IMR-90 (cell line): Measurements from ENCODE around the gene TNKS1BP1. TPM values are rescaled to one million over a fixed set of nuclear protein-coding genes. Genes with fewer than 3 reads are reported as not detected.

ENCODE experiments used
- ATAC-seq: fragments of 200-7000 bp; cut with Tn5 transposase; 2 replicates; pipeline ENCODE4 v1.9.1; 2020; ENCODE audit warnings: low read depth, mild to moderate bottlenecking, moderate library complexity
- BruUV-seq: library from RNA; stranded (reverse); fragments of 400-500 nt; replicated peaks from 2 replicates; lab custom pipeline; 2021; lab: Mats Ljungman, UMichigan
- CTCF ChIA-PET: fragments of 300-600 bp; formaldehyde crosslinking; extraction: SDS; loops from one replicate; lab custom pipeline; 2021; ENCODE audit warnings: antibody characterized with exemption; lab: Yijun Ruan, JAX
- POLR2A ChIA-PET: fragments of 300-600 bp; sonication (Branson Sonifier 250); formaldehyde crosslinking; loops from one replicate; lab custom pipeline; 2022; ENCODE audit warnings: antibody characterized with exemption; ENCODE audit not compliant: unreplicated experiment; lab: Charles Lee
- DNase-seq: peaks from one replicate; pipeline ENCODE4 v3.0.0; 2013
- H2AFZ ChIP-seq: replicated peaks from 2 replicates; pipeline ENCODE3; 2013; ENCODE audit warnings: low read length, mild to moderate bottlenecking; ENCODE audit not compliant: poor library complexity
- H2AK5ac ChIP-seq: 2 replicates; pipeline ENCODE4 v1.6.1; 2013; ENCODE audit warnings: low read depth, low read length, inconsistent platforms
- H2AK9ac ChIP-seq: replicated peaks from 2 replicates; pipeline ENCODE3; 2013; ENCODE audit warnings: mild to moderate bottlenecking, low read depth, low read length, moderate library complexity; ENCODE audit not compliant: poor library complexity
- H2BK120ac ChIP-seq: 2 replicates; pipeline ENCODE4 v1.6.1; 2013; ENCODE audit warnings: low read depth, low read length, inconsistent platforms
- H2BK15ac ChIP-seq: 3 replicates; pipeline ENCODE4 v1.6.1; 2013; ENCODE audit warnings: low read depth, low read length, inconsistent platforms
- H2BK20ac ChIP-seq: 2 replicates; pipeline ENCODE4 v1.6.1; 2013; ENCODE audit warnings: low read depth, mild to moderate bottlenecking, inconsistent platforms, low read length, moderate library complexity
- H2BK5ac ChIP-seq: 2 replicates; pipeline ENCODE4 v1.6.1; 2013; ENCODE audit warnings: mild to moderate bottlenecking, low read depth, low read length, inconsistent platforms; ENCODE audit not compliant: poor library complexity, severe bottlenecking
- H3K14ac ChIP-seq: replicated peaks from 2 replicates; pipeline ENCODE4 v1.6.1; 2013; ENCODE audit warnings: low read depth, low read length, inconsistent platforms
- H3K18ac ChIP-seq: 2 replicates; pipeline ENCODE4 v1.6.1; 2013; ENCODE audit warnings: low read depth, low read length, control low read depth
- H3K23ac ChIP-seq: 2 replicates; pipeline ENCODE4 v1.6.1; 2013; ENCODE audit warnings: low read depth, low read length, inconsistent platforms
- H3K27ac ChIP-seq: 2 replicates; pipeline ENCODE4 v1.5.1; 2013; ENCODE audit warnings: mild to moderate bottlenecking, control low read depth, low read length; ENCODE audit not compliant: insufficient read depth
- H3K27me3 ChIP-seq: 2 replicates; pipeline ENCODE4 v1.6.1; 2013; ENCODE audit warnings: low read length; ENCODE audit not compliant: control insufficient read depth, insufficient read depth
- H3K36me3 ChIP-seq: 2 replicates; pipeline ENCODE4 v1.6.1; 2013; ENCODE audit warnings: low read length, mixed read lengths; ENCODE audit not compliant: control insufficient read depth, insufficient read depth
- H3K4ac ChIP-seq: 2 replicates; pipeline ENCODE4 v1.6.1; 2013; ENCODE audit warnings: low read depth, low read length, inconsistent platforms
- H3K4me1 ChIP-seq: 2 replicates; pipeline ENCODE4 v1.6.1; 2013; ENCODE audit warnings: low read length, mixed read lengths; ENCODE audit not compliant: control insufficient read depth, insufficient read depth
- H3K4me2 ChIP-seq: 2 replicates; pipeline ENCODE4 v1.6.1; 2013; ENCODE audit warnings: low read depth, mild to moderate bottlenecking, control low read depth, low read length, moderate library complexity
- H3K4me3 ChIP-seq: 2 replicates; pipeline ENCODE4 v1.5.1; 2013; ENCODE audit warnings: low read depth, mild to moderate bottlenecking, control low read depth, low read length, moderate library complexity; ENCODE audit not compliant: insufficient read depth
- H3K56ac ChIP-seq: 2 replicates; pipeline ENCODE4 v1.6.1; 2013; ENCODE audit warnings: low read length, inconsistent platforms; ENCODE audit not compliant: insufficient read depth; ENCODE audit errors: extremely low read depth
- H3K79me1 ChIP-seq, 2 experiments: 2 replicates each; pipeline ENCODE4 v1.6.1; 2013; ENCODE audit warnings: low read length in 2 of 2, inconsistent platforms in 1 of 2, low read depth in 1 of 2
- H3K9ac ChIP-seq: 2 replicates; pipeline ENCODE4 v1.6.1; 2013; ENCODE audit warnings: low read depth, low read length, control low read depth
- H3K9me1 ChIP-seq: 2 replicates; pipeline ENCODE4 v1.6.1; 2013; ENCODE audit warnings: low read length, inconsistent platforms; ENCODE audit not compliant: insufficient read depth
- H3K9me3 ChIP-seq: 2 replicates; pipeline ENCODE4 v1.6.1; 2013; ENCODE audit warnings: low read length; ENCODE audit not compliant: control insufficient read depth, insufficient read depth
- H4K20me1 ChIP-seq: 2 replicates; pipeline ENCODE4 v1.6.1; 2013; ENCODE audit warnings: low read length, inconsistent platforms; ENCODE audit not compliant: insufficient read depth
- H4K5ac ChIP-seq: 2 replicates; pipeline ENCODE4 v1.6.1; 2013; ENCODE audit warnings: mild to moderate bottlenecking, low read depth, low read length, control low read depth
- H4K8ac ChIP-seq, 2 experiments: 2 replicates each; pipeline ENCODE4 v1.6.1; 2013; ENCODE audit warnings: low read depth in 2 of 2, low read length in 2 of 2, control low read depth in 1 of 2, inconsistent platforms in 1 of 2
- H4K91ac ChIP-seq: 2 replicates; pipeline ENCODE4 v1.6.1; 2013; ENCODE audit warnings: low read depth, low read length, inconsistent platforms; ENCODE audit not compliant: insufficient read depth
- CEBPB ChIP-seq: IDR thresholded peaks from 2 replicates; pipeline ENCODE4 v1.6.1; 2012; ENCODE audit warnings: low read depth, low read length, improper control_type of control experiment
- ELK1 ChIP-seq: fragments of 150-350 bp; IDR thresholded peaks from 2 replicates; pipeline ENCODE4 v1.6.1; 2016; ENCODE audit warnings: low read depth, mild to moderate bottlenecking, low read length, moderate library complexity, borderline replicate concordance
- FOS ChIP-seq: fragments of 150-350 bp; IDR thresholded peaks from 2 replicates; pipeline ENCODE4 v1.6.1; 2016; ENCODE audit warnings: low read depth, low read length
- RFX5 ChIP-seq: IDR thresholded peaks from 2 replicates; pipeline ENCODE4 v1.8.0; 2012; ENCODE audit warnings: low read depth, mild to moderate bottlenecking, low read length, moderate library complexity
- SMC3 ChIP-seq: fragments of 150-350 bp; IDR thresholded peaks from 2 replicates; pipeline ENCODE4 v1.6.1; 2016; ENCODE audit warnings: low read depth, mild to moderate bottlenecking, antibody characterized with exemption, low read length, moderate library complexity
- WGBS, 2 experiments: methylation state at CpG; one replicate each; pipeline versions ENCODE4 v1.1.5 to v1.1.7; 2013; ENCODE audit warnings: missing lambda C conversion rate in 2 of 2; ENCODE audit not compliant: insufficient read length in 1 of 2; ENCODE audit errors: extremely low coverage in 2 of 2; 5-methylcytosine and 5-hydroxymethylcytosine counted together
- dilution Hi-C: fragments of 300-500 bp; cut with HindIII; formaldehyde crosslinking; loops from one replicate; pipeline ENCODE4 v1.14.3; 2018; ENCODE audit warnings: low sequenced_read_pairs; ENCODE audit not compliant: unreplicated experiment
- in situ Hi-C: fragments of 300-500 bp; cut with MboI; formaldehyde crosslinking; loops from 3 replicates; pipeline ENCODE4 v1.14.3; 2019; ENCODE audit warnings: low sequenced_read_pairs, inconsistent platforms, mixed read lengths
- intact Hi-C: fragments of 100-400 bp; cut with micrococcal nuclease; formaldehyde crosslinking; loops from 2 replicates; pipeline ENCODE4 v1.10.0; 2022
- polyA plus RNA-seq, 3 experiments: library from polyadenylated mRNA; depleted of rRNA; stranded (reverse); fragments of >200 nt; gene quantifications; 2 replicates each; pipeline ENCODE4 v1.2.3, GENCODE V29; 2012; ENCODE audit warnings: low replicate concordance in 1 of 3
- total RNA-seq: library from RNA; depleted of rRNA; stranded (reverse); fragments of >200 nt; gene quantifications from 2 replicates; pipeline ENCODE4 v1.2.3, GENCODE V29; 2012

The TNKS1BP1 gene
- total and polyA plus RNA-seq, 2 of the 4 experiments (the other 2 are of a cell fraction) = 31.7 to 71.4 TPM

- Histone ChIP-seq H3K18ac (no peak overlapping the region), H3K27ac (no peak overlapping the region), H2AK5ac (no peak overlapping the region), H3K79me1 (no peaks in the 10 kb centered on the region), H3K9ac (no peak overlapping the region), H2BK120ac (no peak overlapping the region), H3K4me2 (no peak overlapping the region), H3K36me3 (no peaks in the 10 kb centered on the region), H3K23ac (no peak overlapping the region), H4K20me1 (no peaks in the 10 kb centered on the region), H3K9me1 (no peaks in the 10 kb centered on the region), H2BK15ac (no peak overlapping the region), H2BK20ac (no peak overlapping the region), H3K9me3 (peaks cover 3% of the 10 kb centered on the region; the same call in 1 of the 2 replicates), H2AFZ (no peak overlapping the region), H4K91ac (no peak overlapping the region), H3K56ac (no peak overlapping the region), H4K5ac (no peak overlapping the region), H3K4me3 (no peak overlapping the region), H3K4ac (no peak overlapping the region), H3K4me1 (no peaks in the 10 kb centered on the region), H3K14ac (no peak overlapping the region), H3K27me3 (peaks cover 38% of the 10 kb centered on the region), H4K8ac (no peak overlapping the region), H2BK5ac (no peak overlapping the region), H2AK9ac (no peak overlapping the region)
- CTCF ChIA-PET = no interaction called here
- POLR2A ChIA-PET = no interaction called here
- DNase-seq (no peak), ATAC-seq (no peak)
- BruUV-seq = no TSS peak
- WGBS, 2 experiments = 31% methylated on average over 5 of the region's 9 CpGs; no CpG with 5 or more reads in 1 of the 2 experiments
- intact Hi-C loops = no loop called here
- TF ChIP-seq ELK1 = no peak
- no peak for TF ChIP-seq RFX5
- TF ChIP-seq SMC3 = no peak
- TF ChIP-seq FOS = no peak
- no peak for TF ChIP-seq CEBPB
- in situ Hi-C loops = loop anchor here (25.0 kb wide), 1 partner anchor 523 kb away; no protein-coding TSS in a partner anchor
- dilution Hi-C loops = no loop called here
These were observed 35.3 kb upstream of the TNKS1BP1 start for GRCh38 chr11:57359896-57360690.
